Measurements from ENCODE around the gene TPH1. TPM values are rescaled to one million over a fixed set of nuclear protein-coding genes. Genes with fewer than 3 reads are reported as not detected.

The TPH1 gene
- total and polyA plus RNA-seq, 9 of the 15 experiments (the other 6 are each of a cell fraction or from before 2014, with no cell fraction given) = 0.04 to 0.29 (median 0.17) TPM

DNA sequence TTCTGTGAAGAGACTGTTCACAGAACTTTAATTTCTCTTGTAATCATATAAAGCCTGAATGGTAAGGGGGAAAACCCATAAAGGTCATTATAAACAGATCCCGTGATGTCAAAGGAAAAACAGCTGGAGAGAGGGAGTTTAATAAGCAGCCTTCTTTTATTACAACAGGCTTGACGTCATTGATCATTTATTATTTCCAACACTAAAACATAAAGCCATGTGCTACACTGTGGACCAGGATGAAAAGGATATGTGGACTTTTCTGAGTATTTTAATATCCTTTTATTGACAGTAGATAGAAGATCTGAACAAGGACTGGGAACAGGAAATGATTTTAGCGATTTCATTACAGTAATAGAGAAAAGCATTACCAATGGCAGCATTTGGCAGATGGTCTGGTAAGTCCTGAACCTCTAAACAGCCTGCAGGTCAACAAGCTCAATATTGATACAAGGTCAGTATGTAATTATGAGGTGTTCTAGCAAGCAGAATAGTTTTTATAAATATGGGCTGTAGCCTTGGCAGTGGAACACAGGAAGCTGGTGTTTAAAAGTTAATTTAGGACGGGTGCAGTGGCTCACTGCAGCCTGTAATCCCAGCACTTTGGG is 25.1 kb upstream of the TPH1 start (continued):
- TF ChIP-seq SLC30A9 (CRISPR knock-in tag; IDR thresholded peaks at IDR 0.05) (no peak), SAFB2 (IDR thresholded peaks at IDR 0.05; ENCODE audit: borderline replicate concordance, low read depth, low read length, severe bottlenecking) (no peak), TAF9B (IDR thresholded peaks at IDR 0.05; ENCODE audit: partially characterized antibody) (no peak), MAFG (tag; conservative IDR thresholded peaks at IDR 0.05) (no peak), NFE2 (IDR thresholded peaks at IDR 0.05; ENCODE audit: low read depth) (no peak), ZNF584 (CRISPR knock-in tag; IDR thresholded peaks at IDR 0.05; ENCODE audit: low read depth) (no peak)
- TF ChIP-seq, protein P1, sequence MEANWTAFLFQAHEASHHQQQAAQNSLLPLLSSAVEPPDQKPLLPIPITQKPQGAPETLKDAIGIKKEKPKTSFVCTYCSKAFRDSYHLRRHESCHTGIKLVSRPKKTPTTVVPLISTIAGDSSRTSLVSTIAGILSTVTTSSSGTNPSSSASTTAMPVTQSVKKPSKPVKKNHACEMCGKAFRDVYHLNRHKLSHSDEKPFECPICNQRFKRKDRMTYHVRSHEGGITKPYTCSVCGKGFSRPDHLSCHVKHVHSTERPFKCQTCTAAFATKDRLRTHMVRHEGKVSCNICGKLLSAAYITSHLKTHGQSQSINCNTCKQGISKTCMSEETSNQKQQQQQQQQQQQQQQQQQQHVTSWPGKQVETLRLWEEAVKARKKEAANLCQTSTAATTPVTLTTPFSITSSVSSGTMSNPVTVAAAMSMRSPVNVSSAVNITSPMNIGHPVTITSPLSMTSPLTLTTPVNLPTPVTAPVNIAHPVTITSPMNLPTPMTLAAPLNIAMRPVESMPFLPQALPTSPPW (CRISPR knock-in tag; IDR thresholded peaks at IDR 0.05) = no peak
- TF ChIP-seq, protein P2, sequence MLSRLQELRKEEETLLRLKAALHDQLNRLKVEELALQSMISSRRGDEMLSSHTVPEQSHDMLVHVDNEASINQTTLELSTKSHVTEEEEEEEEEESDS (CRISPR knock-in tag; IDR thresholded peaks at IDR 0.05) = no peak

DNA sequence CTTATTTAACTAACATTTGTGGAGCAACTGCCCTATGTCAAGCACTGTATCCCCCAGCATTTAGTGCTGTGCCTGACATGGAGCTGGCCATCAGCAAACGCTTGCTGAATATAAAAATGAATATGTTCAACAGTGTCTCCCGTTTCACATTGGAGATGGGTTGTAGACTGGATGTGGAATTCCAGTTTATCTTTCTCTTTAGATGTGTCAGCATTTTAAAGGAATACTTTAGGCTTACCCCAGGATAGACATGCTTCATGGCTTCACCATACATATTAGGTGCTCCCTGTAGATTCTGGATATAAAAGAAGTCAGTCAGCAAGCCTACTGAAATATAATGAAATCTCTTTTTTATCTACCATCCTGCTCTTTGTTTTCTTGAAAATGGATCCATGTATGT is 21.3 kb upstream of the TPH1 start:
- H3K79me2 ChIP-seq (ENCODE audit: control insufficient read depth, insufficient read depth, low read length) = no peaks in the 10 kb centered on the region
- intact Hi-C loops (cut with micrococcal nuclease) = no loop called here
- in situ Hi-C loops (cut with MboI) = no loop called here
- FAIRE-seq (no peak), ATAC-seq (no peak), DNase-seq (ENCODE audit: extremely low read depth in 1 of 4, low spot score in 3 of 4) (no peak)
- H3K4me3 ChIP-seq = no peak overlapping the region
- ChIA-PET CTCF (ENCODE audit: low intra/inter-chr PET ratio) (no interaction called here), POLR2A (no interaction called here)
- no peak overlapping the region for H3K4me2 ChIP-seq (ENCODE audit: insufficient read depth, low read length)
- H2AFZ ChIP-seq (ENCODE audit: low read depth, low read length) = no peak overlapping the region
- no peak overlapping the region for H3K9ac ChIP-seq (ENCODE audit: insufficient read depth in 1 of 2, low read depth in 2 of 2, low read length in 2 of 2)
- no peak overlapping the region for H3K27ac ChIP-seq (ENCODE audit: extremely low read depth, low read depth, low read length)
- H4K20me1 ChIP-seq (replicated peaks; ENCODE audit: control insufficient read depth, insufficient read depth, low read length) = no peaks in the 10 kb centered on the region
- H3K9me1 ChIP-seq (ENCODE audit: control insufficient read depth, insufficient read depth, low read length) = no peaks in the 10 kb centered on the region
- no peaks in the 10 kb centered on the region for H3K4me1 ChIP-seq (replicated peaks in 1 of 2; ENCODE audit: control insufficient read depth in 2 of 2, insufficient read depth in 2 of 2, low read length in 2 of 2)
- H3K36me3 ChIP-seq (ENCODE audit: control insufficient read depth, insufficient read depth, low read length) = no peaks in the 10 kb centered on the region
- peak; percentile 48 for TF ChIP-seq ZNF316 (IDR thresholded peaks at IDR 0.05)
- no peak for TF ChIP-seq FOXA3 (CRISPR knock-in tag; conservative IDR thresholded peaks at IDR 0.05 in 1 of 2, IDR thresholded peaks at IDR 0.05 in 1 of 2)
- TF ChIP-seq MAFF (IDR thresholded peaks at IDR 0.05; ENCODE audit: low read length) = 0 out of 2 replicates have a peak, but pooled peaks have one; percentile 29
- no peak for TF ChIP-seq PCBP1 (IDR thresholded peaks at IDR 0.05; ENCODE audit: low read depth, low read length, poor library complexity, severe bottlenecking)
- no peak for TF ChIP-seq JUN (IDR thresholded peaks at IDR 0.05; ENCODE audit: borderline replicate concordance, low read depth, low read length)
- no peak for TF ChIP-seq JUN (CRISPR knock-in tag; IDR thresholded peaks at IDR 0.05; ENCODE audit: borderline replicate concordance)
- TF ChIP-seq MAFG (tag; conservative IDR thresholded peaks at IDR 0.05) = peak; percentile 18; the same call in 1 of the 2 replicates
- TF ChIP-seq ATF6 (CRISPR knock-in tag; IDR thresholded peaks at IDR 0.05) = no peak
- peak; percentile 33; the same call in 1 of the 2 replicates for TF ChIP-seq C11orf30 (IDR thresholded peaks at IDR 0.05; ENCODE audit: low read depth)
- BruUV-seq (replicated peaks) = no TSS peak
- H3K27me3 ChIP-seq (ENCODE audit: control insufficient read depth in 2 of 2, insufficient read depth in 2 of 2, low read length in 2 of 2) = no peaks in the 10 kb centered on the region
- 50% methylated on average over 2 of the region's 2 CpGs for WGBS (ENCODE audit: insufficient coverage, low coverage, missing lambda C conversion rate)
- no peaks in the 10 kb centered on the region for H3K9me3 ChIP-seq (replicated peaks; ENCODE audit: control insufficient read depth, insufficient read depth, low read depth, low read length)
